Breast epithelium (tissue), 4 donors: Measurements from ENCODE around the gene HDAC4. TPM values are rescaled to one million over a fixed set of nuclear protein-coding genes. Genes with fewer than 3 reads are reported as not detected.

ENCODE experiments used
- DNase-seq, 2 donors: peaks; one replicate each; pipeline ENCODE4 v3.0.0-alpha.2; 2019; ENCODE audit warnings: low spot score in 2 of 2
- H3K27ac ChIP-seq, 2 donors: fragments of 200-600 bp; sonication (generic) in 1 of 2; one replicate each; pipeline ENCODE4 v1.5.1; 2016 to 2019; ENCODE audit warnings: mild to moderate bottlenecking in 1 of 2
- H3K27me3 ChIP-seq, 2 donors: fragments of 200-600 bp; sonication (generic) in 1 of 2; one replicate each; pipeline versions ENCODE4 v1.5.1 to v1.6.0; 2017 to 2019; ENCODE audit warnings: control low read depth in 1 of 2, mild to moderate bottlenecking in 1 of 2
- H3K36me3 ChIP-seq: fragments of 200-600 bp; one replicate; pipeline ENCODE4 v1.5.1; 2019
- H3K4me1 ChIP-seq, 2 donors: fragments of 200-600 bp; sonication (generic); one replicate each; pipeline ENCODE4 v1.5.1; 2016 to 2019; ENCODE audit warnings: control low read depth in 1 of 2
- H3K4me3 ChIP-seq, 3 donors: fragments of 200-600 bp; sonication (generic); 1 replicate in 2 of 3; 2 replicates in 1 of 3; pipeline ENCODE4 v1.5.1; 2016 to 2019; ENCODE audit warnings: mild to moderate bottlenecking in 3 of 3, moderate library complexity in 2 of 3
- H3K9me3 ChIP-seq, 2 donors: fragments of 200-600 bp; sonication (generic) in 1 of 2; one replicate each; pipeline ENCODE4 v1.5.1; 2016 to 2019; ENCODE audit warnings: control low read depth in 1 of 2
- POLR2A ChIP-seq: fragments of 450-650 bp; IDR thresholded peaks from one replicate; pipeline ENCODE4 v1.6.1; 2016; ENCODE audit warnings: antibody characterized with exemption, mild to moderate bottlenecking, moderate library complexity
- POLR2AphosphoS5 ChIP-seq, 3 donors: sonication (generic); formaldehyde crosslinking; IDR thresholded peaks; one replicate each; pipeline ENCODE4 v1.6.1; 2017; ENCODE audit warnings: antibody characterized with exemption in 3 of 3
- intact Hi-C: fragments of 100-400 bp; cut with DNase I; formaldehyde crosslinking; loops from one replicate; pipeline ENCODE4 v1.15.1; 2023; ENCODE audit warnings: low total_unique reads
- total RNA-seq, 3 donors: library from RNA; depleted of rRNA; stranded (reverse); fragments of >200 nt; gene quantifications; one replicate each; pipeline ENCODE4 v1.1.0, GENCODE V29; 2016
- TF ChIP-seq, protein P1 (sequence below), 3 donors: fragments of 450-650 bp; IDR thresholded peaks; one replicate each; pipeline ENCODE4 v1.5.1; 2016 to 2017; ENCODE audit warnings: antibody characterized with exemption in 3 of 3, mild to moderate bottlenecking in 3 of 3, moderate library complexity in 3 of 3

Gene HDAC4
- total RNA-seq, 3 donors from 2014 or later = 20.3 to 36.0 (median 32.8) TPM

DNA sequence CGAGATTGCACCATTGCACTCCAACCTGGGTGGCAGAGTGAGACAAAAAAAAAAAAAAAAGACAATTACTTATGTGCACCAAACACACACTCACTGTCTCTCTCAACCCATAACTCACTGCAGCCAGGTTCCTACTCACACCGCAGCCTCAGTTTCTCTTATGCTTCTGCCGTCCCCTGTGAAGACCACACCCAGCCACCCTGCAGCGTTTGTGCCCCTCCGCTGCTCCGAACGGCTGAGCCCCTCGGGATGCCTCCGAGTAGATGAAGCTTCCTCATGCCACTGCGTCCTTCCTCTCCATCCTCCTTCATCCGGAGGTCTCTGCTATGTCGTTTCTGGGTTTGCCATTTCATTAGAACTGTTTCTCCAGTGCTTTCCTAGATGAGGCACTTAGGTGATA is 392.8 kb downstream of the HDAC4 start:
- intact Hi-C loops = loop anchor here (5.0 kb wide), 1 partner anchor 861 kb away; no protein-coding TSS in a partner anchor

DNA sequence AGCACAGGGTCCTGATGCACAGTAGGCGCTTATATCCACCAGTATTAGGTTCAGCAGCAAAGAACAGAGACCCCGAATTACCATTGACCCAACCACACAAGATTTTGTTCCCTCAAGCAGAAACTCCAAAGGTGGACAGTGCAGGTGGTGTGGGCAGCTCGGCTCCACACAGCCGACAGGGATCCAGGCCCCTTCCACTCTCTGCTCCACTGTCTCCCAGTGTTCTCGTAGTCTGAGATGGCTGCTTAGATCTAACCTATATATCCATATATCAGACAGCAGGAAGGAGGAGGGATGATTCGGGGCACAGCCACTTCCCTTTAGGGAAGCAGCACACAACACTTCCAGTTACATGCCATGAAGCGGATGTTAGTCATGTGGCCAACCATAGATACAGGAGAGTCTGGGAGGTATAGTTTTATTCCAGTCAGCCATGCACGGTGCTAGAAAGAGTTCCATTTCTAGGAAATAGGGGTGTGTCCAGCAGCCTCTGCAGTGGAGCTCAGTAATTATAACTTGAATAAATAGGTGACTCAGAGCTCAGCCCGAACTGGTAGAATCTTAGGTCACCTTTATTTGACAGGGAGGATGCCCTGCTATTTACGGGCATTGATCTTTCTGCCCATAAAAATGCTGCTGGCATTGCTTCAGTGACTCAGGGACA is 394.1 kb downstream of the HDAC4 start:
- intact Hi-C loops = loop anchor here (5.0 kb wide), 1 partner anchor 859 kb away; no protein-coding TSS in a partner anchor
- TF ChIP-seq POLR2A (no peak), POLR2AphosphoS5 (IDR thresholded peaks at IDR 0.05) (no peak)
- TF ChIP-seq, protein P1, sequence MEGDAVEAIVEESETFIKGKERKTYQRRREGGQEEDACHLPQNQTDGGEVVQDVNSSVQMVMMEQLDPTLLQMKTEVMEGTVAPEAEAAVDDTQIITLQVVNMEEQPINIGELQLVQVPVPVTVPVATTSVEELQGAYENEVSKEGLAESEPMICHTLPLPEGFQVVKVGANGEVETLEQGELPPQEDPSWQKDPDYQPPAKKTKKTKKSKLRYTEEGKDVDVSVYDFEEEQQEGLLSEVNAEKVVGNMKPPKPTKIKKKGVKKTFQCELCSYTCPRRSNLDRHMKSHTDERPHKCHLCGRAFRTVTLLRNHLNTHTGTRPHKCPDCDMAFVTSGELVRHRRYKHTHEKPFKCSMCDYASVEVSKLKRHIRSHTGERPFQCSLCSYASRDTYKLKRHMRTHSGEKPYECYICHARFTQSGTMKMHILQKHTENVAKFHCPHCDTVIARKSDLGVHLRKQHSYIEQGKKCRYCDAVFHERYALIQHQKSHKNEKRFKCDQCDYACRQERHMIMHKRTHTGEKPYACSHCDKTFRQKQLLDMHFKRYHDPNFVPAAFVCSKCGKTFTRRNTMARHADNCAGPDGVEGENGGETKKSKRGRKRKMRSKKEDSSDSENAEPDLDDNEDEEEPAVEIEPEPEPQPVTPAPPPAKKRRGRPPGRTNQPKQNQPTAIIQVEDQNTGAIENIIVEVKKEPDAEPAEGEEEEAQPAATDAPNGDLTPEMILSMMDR (IDR thresholded peaks at IDR 0.05) = no peak
- DNase-seq = peak in 1 of 2 donors; percentile 0
- H3K4me1 ChIP-seq = peaks cover 0 to 4% of the 10 kb centered on the region in 2 donors
- H3K36me3 ChIP-seq = no peaks in the 10 kb centered on the region
- H3K4me3 ChIP-seq = no peak overlapping the region
- H3K27me3 ChIP-seq = no peaks in the 10 kb centered on the region
- no peak overlapping the region for H3K27ac ChIP-seq
- peaks cover 1 to 2% of the 10 kb centered on the region in 2 donors for H3K9me3 ChIP-seq

More for the DNA sequence above, 392.8 kb downstream of the HDAC4 start:
- Histone ChIP-seq H3K27me3 (no peaks in the 10 kb centered on the region), H3K9me3 (no peaks in the 10 kb centered on the region), H3K36me3 (no peaks in the 10 kb centered on the region), H3K27ac (no peak overlapping the region), H3K4me3 (no peak overlapping the region), H3K4me1 (peaks cover 0 to 4% of the 10 kb centered on the region in 2 donors)
- TF ChIP-seq POLR2AphosphoS5 (IDR thresholded peaks at IDR 0.05) (no peak), POLR2A (no peak)
- TF ChIP-seq, protein P1 (IDR thresholded peaks at IDR 0.05) = no peak
- peak in 1 of 2 donors; percentile 24 for DNase-seq

DNA sequence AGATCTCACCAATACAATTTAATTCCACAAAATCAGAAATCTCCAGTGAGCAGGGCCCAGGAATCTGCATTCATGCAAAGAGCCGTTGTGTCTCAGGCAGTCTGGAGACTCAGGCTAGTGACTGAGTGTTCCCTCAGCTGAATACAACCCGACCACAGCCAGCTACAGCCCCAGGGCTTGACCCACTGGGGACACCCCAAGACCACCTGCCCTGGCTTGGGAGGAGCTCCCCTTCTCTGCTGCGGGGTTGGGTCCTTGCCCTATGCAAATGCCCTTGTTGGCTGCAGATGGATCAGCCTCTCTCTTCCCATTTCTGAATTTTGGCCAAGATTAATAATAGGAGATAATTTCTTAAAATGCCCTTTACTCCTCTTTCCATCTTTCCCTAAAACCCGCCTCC is 395.2 kb downstream of the HDAC4 start:
- Histone ChIP-seq H3K27ac (no peak overlapping the region), H3K4me3 (no peak overlapping the region), H3K27me3 (no peaks in the 10 kb centered on the region), H3K36me3 (no peaks in the 10 kb centered on the region), H3K4me1 (peaks cover 0 to 4% of the 10 kb centered on the region in 2 donors), H3K9me3 (peaks cover 4 to 8% of the 10 kb centered on the region in 2 donors)
- intact Hi-C loops = loop anchor here (5.0 kb wide), 1 partner anchor 858 kb away; no protein-coding TSS in a partner anchor
- no peak for TF ChIP-seq POLR2A
- TF ChIP-seq, protein P1 (IDR thresholded peaks at IDR 0.05) = no peak
- TF ChIP-seq POLR2AphosphoS5 (IDR thresholded peaks at IDR 0.05) = no peak
- DNase-seq = peak in 1 of 2 donors; percentile 40

DNA sequence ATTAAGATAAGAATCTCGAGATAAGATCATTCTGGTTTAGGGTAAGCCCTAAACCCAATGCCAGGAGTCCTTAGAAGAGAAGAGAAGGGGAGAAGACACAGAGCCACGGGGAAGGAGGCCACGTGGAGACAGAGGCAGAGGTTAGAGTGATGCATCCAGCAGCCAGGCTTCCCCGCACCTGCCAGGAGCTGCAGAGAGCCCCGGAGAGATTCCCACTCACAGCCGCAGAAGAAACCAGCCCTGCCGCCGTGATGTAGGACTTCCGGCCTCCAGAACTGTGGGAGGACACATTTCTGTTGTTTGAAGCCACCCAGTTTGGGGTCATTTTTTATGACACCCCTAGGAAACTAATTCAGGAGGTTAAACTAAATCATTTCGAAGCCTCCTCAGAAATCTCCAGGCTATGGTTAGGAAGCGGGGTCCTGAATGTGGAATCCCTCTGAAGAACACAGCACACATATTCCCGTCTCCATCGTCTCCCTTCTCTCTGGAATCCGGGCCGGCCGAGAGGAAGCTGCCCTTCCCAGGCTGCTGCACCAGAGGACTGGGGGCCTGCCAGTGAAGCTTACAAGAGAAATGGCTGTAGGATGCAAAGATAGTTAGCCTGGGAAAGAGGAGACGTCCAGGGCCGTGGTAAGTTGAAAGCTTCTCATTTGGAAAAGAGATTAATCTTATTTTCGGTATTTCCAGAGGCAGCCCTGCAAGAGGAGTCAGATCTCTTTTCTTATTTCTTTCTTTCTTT is 396.4 kb downstream of the HDAC4 start:
- no peak overlapping the region for H3K4me3 ChIP-seq
- H3K9me3 ChIP-seq = peaks cover 4 to 8% of the 10 kb centered on the region in 2 donors
- peak in 1 of 2 donors; percentile 31 for DNase-seq
- no peak overlapping the region for H3K27ac ChIP-seq
- H3K4me1 ChIP-seq = peaks cover 0 to 4% of the 10 kb centered on the region in 2 donors
- H3K27me3 ChIP-seq = no peaks in the 10 kb centered on the region
- TF ChIP-seq POLR2AphosphoS5 (IDR thresholded peaks at IDR 0.05) = no peak
- TF ChIP-seq, protein P1 (IDR thresholded peaks at IDR 0.05) = no peak
- TF ChIP-seq POLR2A = no peak
- no peaks in the 10 kb centered on the region for H3K36me3 ChIP-seq
- intact Hi-C loops = loop anchor here (5.0 kb wide), 1 partner anchor 857 kb away; no protein-coding TSS in a partner anchor
